T-helper 1 cell treated with Interleukin-12 subunit alpha and Interleukin-12 subunit beta and Interleukin-4 antibody, amounts not matched to agents 30 μg/mL and 1 μg/mL, for 36 hours (primary cell): ENCODE results near the gene ALG13.
"Not testable (repeated sequence)": the region's sequence is repeated elsewhere in the genome, so short reads cannot be mapped to it uniquely, and the experiment has no call there.

Experiments
- H3K27ac Mint-ChIP-seq: one replicate; pipeline ENCODE4 v1.8.0; 2021; ENCODE audit warnings: mild to moderate bottlenecking, mixed read lengths
- H3K27me3 Mint-ChIP-seq: one replicate; pipeline ENCODE4 v1.8.0; 2021; ENCODE audit warnings: low read depth, mixed read lengths
- H3K36me3 Mint-ChIP-seq: one replicate; pipeline ENCODE4 v1.8.0; 2021; ENCODE audit warnings: low read depth, mixed read lengths
- H3K4me1 Mint-ChIP-seq: one replicate; pipeline ENCODE4 v1.8.0; 2021; ENCODE audit warnings: low read depth, mixed read lengths
- H3K4me3 Mint-ChIP-seq: one replicate; pipeline ENCODE4 v1.8.0; 2021; ENCODE audit warnings: mild to moderate bottlenecking, moderate library complexity, mixed read lengths
- H3K9me3 Mint-ChIP-seq: one replicate; pipeline ENCODE4 v1.8.0; 2021; ENCODE audit warnings: mixed read lengths

The ALG13 gene

GRCh38 chrX:111695297-111695880 is 14.4 kb downstream of the ALG13 start:
- Mint-ChIP-seq H3K4me3 (no peak overlapping the region), H3K36me3 (peaks cover 2% of the 10 kb centered on the region), H3K4me1 (no peaks in the 10 kb centered on the region), H3K27ac (no peak overlapping the region), H3K27me3 (no peaks in the 10 kb centered on the region), H3K9me3 (no peaks in the 10 kb centered on the region)

GRCh38 chrX:111719426-111720210 is 38.6 kb downstream of the ALG13 start:
- Mint-ChIP-seq H3K4me3 (no peak overlapping the region), H3K27ac (no peak overlapping the region), H3K36me3 (peaks cover 9% of the 10 kb centered on the region), H3K9me3 (no peaks in the 10 kb centered on the region), H3K27me3 (no peaks in the 10 kb centered on the region), H3K4me1 (no peaks in the 10 kb centered on the region)

GRCh38 chrX:111728096-111728495 is 47.1 kb downstream of the ALG13 start:
- Mint-ChIP-seq H3K27ac (no peak overlapping the region), H3K4me3 (no peak overlapping the region), H3K9me3 (no peaks in the 10 kb centered on the region), H3K4me1 (no peaks in the 10 kb centered on the region), H3K36me3 (peaks cover 28% of the 10 kb centered on the region), H3K27me3 (no peaks in the 10 kb centered on the region)

DNA sequence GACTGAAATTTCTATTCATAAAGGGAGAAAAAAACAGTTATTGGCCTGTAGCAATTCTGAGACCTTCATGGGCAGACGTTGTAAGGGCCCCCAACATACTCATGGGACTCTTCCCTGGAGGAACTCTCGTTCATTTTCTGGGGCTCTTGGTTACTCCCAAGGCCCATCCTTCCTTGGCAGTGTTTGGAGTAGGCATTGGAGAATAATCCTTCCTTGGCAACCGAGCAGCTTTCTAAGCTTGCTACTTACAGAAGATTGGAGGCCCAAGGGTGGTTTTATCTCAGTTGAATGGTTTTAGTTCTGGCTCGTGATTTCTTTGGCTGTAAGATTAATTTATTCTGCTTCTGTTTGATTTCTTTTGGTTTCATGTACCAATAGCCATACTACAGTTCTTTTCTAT is 50.4 kb downstream of the ALG13 start:
- H3K4me3 Mint-ChIP-seq, result no peak overlapping the region

DNA sequence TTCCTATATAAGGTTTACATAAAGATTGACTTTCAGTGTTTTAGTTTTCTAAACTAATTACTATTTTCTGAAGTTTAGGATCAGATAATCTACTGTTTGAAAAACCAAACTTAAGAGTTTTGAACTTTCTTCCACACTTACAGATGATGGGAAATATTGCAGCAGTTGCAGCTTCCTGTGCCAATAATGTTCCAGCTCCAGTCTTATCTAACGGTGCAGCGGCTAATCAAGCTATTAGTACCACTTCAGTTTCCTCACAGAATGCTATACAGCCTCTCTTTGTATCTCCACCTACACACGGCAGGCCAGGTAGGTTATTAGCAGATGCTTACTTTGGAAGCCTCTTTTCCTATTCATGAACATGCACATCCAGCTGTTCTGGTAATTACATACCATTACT is 55.6 kb downstream of the ALG13 start:
- Mint-ChIP-seq H3K4me3 (no peak overlapping the region), H3K4me1 (no peaks in the 10 kb centered on the region), H3K27ac (no peak overlapping the region), H3K27me3 (no peaks in the 10 kb centered on the region), H3K9me3 (no peaks in the 10 kb centered on the region), H3K36me3 (peaks cover 29% of the 10 kb centered on the region)

More for the DNA sequence above, 50.4 kb downstream of the ALG13 start:
- H3K27ac Mint-ChIP-seq, result no peak overlapping the region
- no peaks in the 10 kb centered on the region for H3K9me3 Mint-ChIP-seq
- peaks cover 30% of the 10 kb centered on the region for H3K36me3 Mint-ChIP-seq
- H3K4me1 Mint-ChIP-seq, result no peaks in the 10 kb centered on the region
- no peaks in the 10 kb centered on the region for H3K27me3 Mint-ChIP-seq

- H3K9me3 Mint-ChIP-seq, result no peaks in the 10 kb centered on the region
- no peaks in the 10 kb centered on the region for H3K4me1 Mint-ChIP-seq
- no peak overlapping the region for H3K27ac Mint-ChIP-seq
- no peak overlapping the region for H3K4me3 Mint-ChIP-seq
- no peaks in the 10 kb centered on the region for H3K27me3 Mint-ChIP-seq
- peaks cover 30% of the 10 kb centered on the region for H3K36me3 Mint-ChIP-seq
Observed at GRCh38 chrX:111742018-111742417, 61.0 kb downstream of the ALG13 start.

DNA sequence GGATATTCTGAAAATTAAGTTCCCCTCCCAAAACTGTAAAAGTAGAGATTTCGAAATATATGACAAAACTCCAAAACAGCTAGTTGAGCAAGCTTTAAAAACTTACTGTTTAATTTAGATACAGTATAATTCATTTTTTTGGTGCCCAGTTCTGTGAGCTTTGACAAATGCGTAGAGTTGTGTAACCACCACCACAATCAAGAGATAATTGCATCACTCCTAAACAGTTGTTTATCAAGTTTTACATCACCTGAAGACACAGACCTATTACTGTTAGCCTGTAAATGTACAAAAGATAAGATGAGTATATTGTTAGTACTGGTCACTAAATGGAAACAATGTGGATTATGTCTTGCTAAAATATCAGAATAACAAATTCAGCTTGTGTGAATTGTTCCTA is 62.3 kb downstream of the ALG13 start:
- peaks cover 31% of the 10 kb centered on the region for H3K36me3 Mint-ChIP-seq
- H3K9me3 Mint-ChIP-seq, result no peaks in the 10 kb centered on the region
- H3K27me3 Mint-ChIP-seq, result no peaks in the 10 kb centered on the region
- H3K4me3 Mint-ChIP-seq, result no peak overlapping the region
- H3K27ac Mint-ChIP-seq, result no peak overlapping the region
- no peaks in the 10 kb centered on the region for H3K4me1 Mint-ChIP-seq

GRCh38 chrX:111756486-111756885 is 75.5 kb downstream of the ALG13 start:
- H3K27ac Mint-ChIP-seq, result no peak overlapping the region
- no peaks in the 10 kb centered on the region for H3K27me3 Mint-ChIP-seq
- H3K36me3 Mint-ChIP-seq, result peaks cover 42% of the 10 kb centered on the region
- H3K4me1 Mint-ChIP-seq, result no peaks in the 10 kb centered on the region
- H3K9me3 Mint-ChIP-seq, result peaks cover 5% of the 10 kb centered on the region
- no peak overlapping the region for H3K4me3 Mint-ChIP-seq

GRCh38 chrX:111759686-111760085 is 78.7 kb downstream of the ALG13 start:
- H3K27me3 Mint-ChIP-seq, result no peaks in the 10 kb centered on the region
- peaks cover 22% of the 10 kb centered on the region for H3K36me3 Mint-ChIP-seq
- no peak overlapping the region for H3K27ac Mint-ChIP-seq
- no peak overlapping the region for H3K4me3 Mint-ChIP-seq
- peaks cover 3% of the 10 kb centered on the region for H3K4me1 Mint-ChIP-seq
- no peaks in the 10 kb centered on the region for H3K9me3 Mint-ChIP-seq

DNA sequence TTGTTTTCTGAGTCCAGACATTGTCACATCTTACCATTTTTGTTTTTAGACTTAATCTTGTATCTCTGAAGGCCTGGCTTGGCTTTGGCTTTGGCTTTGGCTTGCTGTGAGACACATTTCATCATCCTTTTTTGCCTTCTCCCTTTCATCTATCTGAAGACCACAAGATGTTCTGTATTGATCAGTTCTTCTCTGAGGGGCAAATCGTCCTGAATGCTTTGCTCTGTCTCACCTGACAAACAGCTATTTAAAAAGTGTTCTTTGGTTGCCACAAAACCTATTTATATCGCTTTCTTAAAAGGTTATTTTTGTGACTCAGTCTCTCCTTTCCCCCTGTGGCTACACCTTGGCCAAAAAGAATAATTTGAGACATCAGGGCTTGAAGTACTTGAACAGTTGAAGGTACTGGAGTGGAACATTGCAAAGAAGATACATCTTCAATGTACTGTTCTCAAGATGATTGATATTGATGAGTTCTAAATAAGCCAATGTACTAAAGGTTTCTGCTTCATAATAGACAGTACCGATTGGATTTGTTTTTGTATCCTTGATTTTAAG is 80.7 kb downstream of the ALG13 start:
- Mint-ChIP-seq H3K27ac (no peak overlapping the region), H3K4me1 (peaks cover 3% of the 10 kb centered on the region), H3K36me3 (peaks cover 23% of the 10 kb centered on the region), H3K4me3 (no peak overlapping the region), H3K27me3 (no peaks in the 10 kb centered on the region), H3K9me3 (no peaks in the 10 kb centered on the region)

- H3K4me3 Mint-ChIP-seq, result no peak overlapping the region
- no peaks in the 10 kb centered on the region for H3K4me1 Mint-ChIP-seq
- H3K27ac Mint-ChIP-seq, result no peak overlapping the region
- H3K36me3 Mint-ChIP-seq, result no peaks in the 10 kb centered on the region
- no peaks in the 10 kb centered on the region for H3K9me3 Mint-ChIP-seq
- H3K27me3 Mint-ChIP-seq, result no peaks in the 10 kb centered on the region
Observed at GRCh38 chrX:111778591-111778990, 97.6 kb downstream of the ALG13 start.

DNA sequence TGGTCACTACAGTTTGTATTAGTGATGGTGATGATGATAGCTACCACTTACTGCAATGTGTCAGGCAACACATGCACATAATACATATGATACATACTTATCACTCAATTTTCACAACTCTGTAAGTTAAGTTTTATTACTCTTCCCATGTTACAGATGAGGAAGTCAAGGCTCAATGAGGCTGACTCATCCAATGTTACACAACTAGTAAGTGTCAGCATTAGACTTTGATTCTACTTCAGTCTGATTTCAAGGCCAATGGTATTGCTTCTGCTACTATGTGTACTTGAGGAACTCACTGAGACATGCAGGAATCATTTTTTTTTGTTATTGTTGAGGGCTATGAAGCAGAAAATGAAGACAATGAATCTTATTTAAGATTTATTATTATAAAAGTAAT is 98.6 kb downstream of the ALG13 start:
- peaks cover 4% of the 10 kb centered on the region for H3K9me3 Mint-ChIP-seq
- no peaks in the 10 kb centered on the region for H3K27me3 Mint-ChIP-seq
- H3K4me1 Mint-ChIP-seq, result no peaks in the 10 kb centered on the region
- H3K4me3 Mint-ChIP-seq, result no peak overlapping the region
- no peaks in the 10 kb centered on the region for H3K36me3 Mint-ChIP-seq
- H3K27ac Mint-ChIP-seq, result no peak overlapping the region

DNA sequence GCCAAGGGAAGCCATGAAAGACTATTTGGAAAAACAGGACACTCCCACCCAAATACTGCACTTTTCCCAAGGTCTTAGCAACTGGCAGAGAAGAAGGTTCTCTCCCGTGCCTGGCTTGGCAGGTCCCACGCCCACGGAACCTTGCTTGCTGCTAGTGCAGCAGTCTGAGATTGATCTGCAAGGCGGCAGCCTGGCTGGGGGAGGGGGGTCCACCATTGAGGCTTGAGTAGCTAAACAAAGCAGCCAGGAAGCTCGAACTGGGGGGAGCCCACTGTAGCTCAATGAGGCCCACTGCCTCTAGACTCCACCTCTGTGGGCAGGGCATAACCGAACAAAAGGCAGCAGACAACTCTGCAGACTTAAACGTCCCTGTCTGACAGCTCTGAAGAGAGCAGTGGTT is 103.7 kb downstream of the ALG13 start:
- H3K27ac Mint-ChIP-seq, result no peak overlapping the region

GRCh38 chrX:111790054-111790453 is 109.1 kb downstream of the ALG13 start:
- not testable (repeated sequence) for H3K27me3 Mint-ChIP-seq, H3K36me3 Mint-ChIP-seq, H3K4me3 Mint-ChIP-seq, H3K27ac Mint-ChIP-seq, H3K4me1 Mint-ChIP-seq
- peaks cover 21% of the 10 kb centered on the region for H3K9me3 Mint-ChIP-seq

More for the DNA sequence above, 103.7 kb downstream of the ALG13 start:
- peaks cover 25% of the 10 kb centered on the region for H3K9me3 Mint-ChIP-seq
- no peaks in the 10 kb centered on the region for H3K4me1 Mint-ChIP-seq
- H3K4me3 Mint-ChIP-seq, result no peak overlapping the region
- no peaks in the 10 kb centered on the region for H3K27me3 Mint-ChIP-seq
- H3K36me3 Mint-ChIP-seq, result no peaks in the 10 kb centered on the region
